22Rv1 (cell line): Measurements from ENCODE around the gene GPR25.
A peak's percentile ranks its signal among the peaks of the same experiment; 100 is the strongest.

ENCODE experiments used
- H3K27ac ChIP-seq: fragments of 450-650 bp; 2 replicates; pipeline ENCODE4 v1.5.1; 2017
- CTCF ChIP-seq: fragments of 450-650 bp; IDR thresholded peaks from 2 replicates; pipeline ENCODE4 v1.5.1; 2017; ENCODE audit warnings: mild to moderate bottlenecking
- ZFX ChIP-seq: fragments of 450-650 bp; IDR thresholded peaks from 2 replicates; pipeline ENCODE4 v1.6.1; 2017; ENCODE audit warnings: antibody characterized with exemption, borderline replicate concordance

Gene GPR25

DNA sequence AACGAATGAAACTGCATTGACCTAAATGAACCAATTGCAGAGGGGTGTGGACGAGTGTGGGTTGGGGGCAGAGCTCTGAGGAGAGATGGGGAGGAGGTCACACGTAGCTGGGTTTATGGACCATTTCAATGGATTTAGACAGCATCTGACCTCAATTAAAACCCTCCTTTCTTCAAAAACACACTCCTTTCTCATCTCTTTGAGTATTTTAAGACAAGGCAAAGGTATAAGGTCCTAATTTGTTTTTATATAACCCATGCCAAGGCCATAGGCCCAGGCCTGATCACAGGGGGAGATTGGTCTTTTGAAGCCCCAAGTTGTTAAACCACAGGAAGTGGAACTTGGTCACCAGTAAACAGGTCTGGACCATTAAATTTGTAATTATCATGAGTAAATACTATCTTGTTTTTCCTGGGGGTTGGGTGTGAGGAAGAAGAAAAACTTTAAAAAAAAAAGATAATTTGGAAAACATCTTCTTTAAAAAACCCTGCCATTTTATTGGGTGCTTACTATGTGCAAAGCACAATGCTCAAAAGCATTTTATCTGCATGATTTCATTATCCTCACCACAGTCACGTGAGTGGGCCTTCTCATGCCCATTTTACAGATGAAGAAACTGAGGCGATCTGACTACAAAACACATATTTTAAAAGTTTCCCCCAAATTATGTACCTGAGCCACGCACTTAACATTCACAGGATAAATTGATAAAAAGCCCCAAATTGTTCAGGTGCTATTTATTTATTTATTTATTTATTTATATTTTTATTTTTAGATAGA, 13.0 kb downstream of the GPR25 start:
- H3K27ac ChIP-seq = no peak overlapping the region
- no peak for TF ChIP-seq ZFX
- no peak for TF ChIP-seq CTCF

GRCh38 chr1:200886594-200886993, 13.8 kb downstream of the GPR25 start:
- H3K27ac ChIP-seq = no peak overlapping the region
- TF ChIP-seq ZFX (no peak), CTCF (no peak)

DNA sequence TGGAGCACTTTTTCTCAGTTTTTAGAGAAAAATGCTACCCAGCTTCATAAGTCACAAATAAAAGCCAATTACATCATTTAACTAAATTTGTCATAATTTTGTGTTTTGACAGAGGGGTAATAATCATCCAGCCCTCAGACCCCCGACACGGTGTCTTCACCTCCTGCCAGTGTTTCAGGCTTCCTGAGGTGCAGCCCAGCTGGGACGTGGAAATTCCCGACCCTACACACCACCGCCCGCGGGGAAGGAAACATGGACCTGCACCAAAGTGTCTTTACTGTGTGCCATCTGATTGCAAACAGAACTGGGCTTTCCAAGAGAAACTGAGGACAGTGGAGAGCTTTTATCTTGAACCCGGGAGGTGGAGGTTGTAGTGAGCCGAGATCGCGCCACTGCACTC, 14.3 kb downstream of the GPR25 start:
- no peak overlapping the region for H3K27ac ChIP-seq
- no peak for TF ChIP-seq CTCF
- TF ChIP-seq ZFX = no peak

GRCh38 chr1:200887772-200888348, 15.1 kb downstream of the GPR25 start:
- no peak overlapping the region for H3K27ac ChIP-seq

DNA sequence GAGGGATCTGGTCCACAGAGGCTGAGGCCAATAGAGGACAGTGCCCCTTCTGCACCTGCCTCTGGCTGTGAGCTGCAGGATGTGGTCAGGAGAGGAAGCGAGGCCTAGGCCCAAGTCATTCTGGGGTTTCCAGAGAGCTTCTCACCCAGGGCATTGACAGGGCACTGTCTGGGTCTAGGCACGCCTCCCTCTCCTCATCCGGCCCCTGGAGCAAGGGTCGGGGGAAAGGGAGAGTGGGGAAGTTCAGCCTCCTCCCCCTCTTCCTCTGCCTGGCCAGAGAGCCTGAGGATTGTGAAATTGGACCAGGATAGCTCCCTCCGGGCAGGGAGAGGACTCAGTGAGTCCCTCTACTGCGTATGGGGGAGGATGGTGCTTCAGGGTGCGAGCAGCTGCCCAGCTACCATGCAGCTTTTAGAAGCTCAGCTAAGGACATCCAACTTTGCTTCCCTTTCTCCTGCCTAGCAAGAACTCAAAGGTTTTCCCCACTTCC, 15.6 kb downstream of the GPR25 start:
- H3K27ac ChIP-seq = no peak overlapping the region
- no peak for TF ChIP-seq CTCF
- TF ChIP-seq ZFX = no peak

More at GRCh38 chr1:200887772-200888348, 15.1 kb downstream of the GPR25 start:
- no peak for TF ChIP-seq ZFX
- TF ChIP-seq CTCF = no peak

- H3K27ac ChIP-seq = no peak overlapping the region
- TF ChIP-seq CTCF = no peak
- no peak for TF ChIP-seq ZFX
Measured at GRCh38 chr1:200889571-200889970, 16.8 kb downstream of the GPR25 start.

- TF ChIP-seq CTCF (no peak), ZFX (no peak)
- peak overlapping the region; percentile 77; the same call in 1 of the 2 replicates for H3K27ac ChIP-seq
Measured at GRCh38 chr1:200890027-200890426, 17.2 kb downstream of the GPR25 start.
